ENCODE results near the gene ADCY2.

ADCY2 gene

DNA sequence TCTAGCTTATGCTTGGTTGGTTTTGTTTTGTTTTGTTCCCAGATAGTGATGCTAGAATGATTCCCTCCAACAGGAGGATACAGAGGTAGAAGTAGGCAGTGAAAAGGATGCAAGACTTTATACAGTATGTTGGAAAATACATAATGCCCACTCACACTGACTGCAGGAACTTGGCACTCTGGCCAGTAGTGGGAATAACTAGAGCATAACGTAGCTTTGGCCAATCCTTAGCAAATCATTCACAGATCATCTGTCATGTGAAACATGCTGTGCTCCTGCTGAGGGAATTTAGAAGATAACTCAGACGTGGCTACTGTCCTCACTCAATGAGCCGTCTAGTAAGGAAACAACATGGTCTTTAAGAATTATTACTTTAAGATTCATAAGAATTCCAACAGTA, 441.5 kb downstream of the ADCY2 start:
- no peak for DNase-seq (ENCODE audit: low read depth)
- H3K4me3 ChIP-seq (ENCODE audit: low read depth, low read length) = no peak overlapping the region
- TF ChIP-seq, protein P1, sequence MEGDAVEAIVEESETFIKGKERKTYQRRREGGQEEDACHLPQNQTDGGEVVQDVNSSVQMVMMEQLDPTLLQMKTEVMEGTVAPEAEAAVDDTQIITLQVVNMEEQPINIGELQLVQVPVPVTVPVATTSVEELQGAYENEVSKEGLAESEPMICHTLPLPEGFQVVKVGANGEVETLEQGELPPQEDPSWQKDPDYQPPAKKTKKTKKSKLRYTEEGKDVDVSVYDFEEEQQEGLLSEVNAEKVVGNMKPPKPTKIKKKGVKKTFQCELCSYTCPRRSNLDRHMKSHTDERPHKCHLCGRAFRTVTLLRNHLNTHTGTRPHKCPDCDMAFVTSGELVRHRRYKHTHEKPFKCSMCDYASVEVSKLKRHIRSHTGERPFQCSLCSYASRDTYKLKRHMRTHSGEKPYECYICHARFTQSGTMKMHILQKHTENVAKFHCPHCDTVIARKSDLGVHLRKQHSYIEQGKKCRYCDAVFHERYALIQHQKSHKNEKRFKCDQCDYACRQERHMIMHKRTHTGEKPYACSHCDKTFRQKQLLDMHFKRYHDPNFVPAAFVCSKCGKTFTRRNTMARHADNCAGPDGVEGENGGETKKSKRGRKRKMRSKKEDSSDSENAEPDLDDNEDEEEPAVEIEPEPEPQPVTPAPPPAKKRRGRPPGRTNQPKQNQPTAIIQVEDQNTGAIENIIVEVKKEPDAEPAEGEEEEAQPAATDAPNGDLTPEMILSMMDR (IDR thresholded peaks at IDR 0.05; ENCODE audit: control insufficient read depth, extremely low read depth, insufficient read depth) = no peak

DNA sequence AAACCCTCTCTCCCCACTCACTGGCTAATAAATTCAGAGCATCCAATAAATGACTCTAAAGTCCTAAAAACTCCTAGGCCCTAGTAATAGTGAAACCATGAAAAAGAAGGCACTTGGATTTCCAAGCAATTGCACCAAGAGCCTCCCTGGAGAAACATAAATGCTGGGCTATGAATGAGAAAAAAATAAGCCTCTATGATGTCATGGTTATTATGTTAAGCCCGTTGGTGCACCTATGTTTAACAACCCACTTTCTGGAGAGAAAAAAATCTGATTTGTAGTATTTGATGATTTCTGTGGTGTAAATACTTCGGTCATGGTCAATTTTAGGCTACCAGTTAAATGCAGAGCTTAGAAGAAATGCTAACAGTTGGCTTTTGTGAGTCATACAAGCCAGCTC, 446.6 kb downstream of the ADCY2 start:
- no peak for DNase-seq (ENCODE audit: low read depth)
- TF ChIP-seq, protein P1 (IDR thresholded peaks at IDR 0.05; ENCODE audit: control insufficient read depth, extremely low read depth, insufficient read depth) = no peak
- no peak overlapping the region for H3K4me3 ChIP-seq (ENCODE audit: low read depth, low read length)

DNA sequence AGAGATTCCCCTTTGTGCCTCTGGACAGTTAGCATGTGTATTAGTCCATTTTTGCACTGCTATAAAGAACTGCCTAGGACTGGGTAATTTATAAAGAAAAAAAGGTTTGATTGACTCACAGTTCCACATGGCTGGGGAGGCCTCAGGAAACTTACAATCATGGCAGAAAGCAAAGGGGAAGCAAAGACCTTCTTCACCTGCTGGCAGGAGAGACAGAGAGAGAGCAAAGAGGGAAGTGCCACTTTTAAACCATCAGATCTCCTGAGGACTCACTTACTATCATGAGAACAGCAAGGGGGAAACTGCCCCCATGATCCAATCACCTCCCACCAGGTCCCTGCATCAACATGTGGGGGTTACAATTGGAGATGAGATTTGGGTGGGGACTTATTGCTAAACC, 449.0 kb downstream of the ADCY2 start:
- TF ChIP-seq, protein P1 (IDR thresholded peaks at IDR 0.05; ENCODE audit: control insufficient read depth, extremely low read depth, insufficient read depth) = no peak
- no peak overlapping the region for H3K4me3 ChIP-seq (ENCODE audit: low read depth, low read length)
- no peak for DNase-seq (ENCODE audit: low read depth)

DNA sequence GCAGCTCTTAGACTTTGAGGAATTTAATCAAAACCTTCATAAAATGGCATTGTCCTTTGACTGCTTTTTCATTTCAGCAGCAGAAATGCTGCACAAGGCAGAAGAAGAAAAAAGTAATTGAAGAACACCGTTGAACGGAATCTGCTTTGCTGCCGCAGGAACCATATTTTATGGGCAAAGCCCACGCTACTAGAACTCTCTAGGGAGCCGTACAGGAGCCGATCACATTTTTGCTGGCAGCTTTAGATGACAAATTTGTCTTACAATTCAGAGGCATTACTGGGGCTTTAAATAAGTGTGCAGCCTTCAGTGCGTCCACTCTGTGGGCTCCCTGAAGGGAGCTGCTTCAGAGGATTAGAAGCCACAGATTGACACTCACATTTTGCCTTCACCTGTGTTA, 449.6 kb downstream of the ADCY2 start:
- no peak overlapping the region for H3K4me3 ChIP-seq (ENCODE audit: low read depth, low read length)
- no peak for DNase-seq (ENCODE audit: low read depth)
- TF ChIP-seq, protein P1 (IDR thresholded peaks at IDR 0.05; ENCODE audit: control insufficient read depth, extremely low read depth, insufficient read depth) = no peak

DNA sequence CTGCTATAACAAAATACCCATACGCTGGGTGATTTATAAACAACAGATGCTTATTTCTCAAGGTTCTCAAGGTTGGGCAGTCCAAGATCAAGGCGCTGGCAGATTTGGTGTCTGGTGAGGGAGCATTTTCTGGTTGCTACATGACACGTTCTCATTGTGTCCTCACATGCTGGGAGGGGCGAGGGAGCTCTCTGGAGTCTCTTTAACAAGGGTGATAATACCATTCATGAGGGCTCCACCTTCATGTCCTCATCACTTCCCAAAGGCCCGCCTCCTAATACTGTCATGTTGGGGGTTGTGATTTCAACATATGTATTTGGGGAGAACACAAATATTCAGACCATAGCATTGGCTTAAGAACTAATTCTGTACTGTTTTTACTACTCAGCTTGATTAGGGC, 450.4 kb downstream of the ADCY2 start:
- TF ChIP-seq, protein P1 (IDR thresholded peaks at IDR 0.05; ENCODE audit: control insufficient read depth, extremely low read depth, insufficient read depth) = no peak
- no peak for DNase-seq (ENCODE audit: low read depth)
- H3K4me3 ChIP-seq (ENCODE audit: low read depth, low read length) = no peak overlapping the region

DNA sequence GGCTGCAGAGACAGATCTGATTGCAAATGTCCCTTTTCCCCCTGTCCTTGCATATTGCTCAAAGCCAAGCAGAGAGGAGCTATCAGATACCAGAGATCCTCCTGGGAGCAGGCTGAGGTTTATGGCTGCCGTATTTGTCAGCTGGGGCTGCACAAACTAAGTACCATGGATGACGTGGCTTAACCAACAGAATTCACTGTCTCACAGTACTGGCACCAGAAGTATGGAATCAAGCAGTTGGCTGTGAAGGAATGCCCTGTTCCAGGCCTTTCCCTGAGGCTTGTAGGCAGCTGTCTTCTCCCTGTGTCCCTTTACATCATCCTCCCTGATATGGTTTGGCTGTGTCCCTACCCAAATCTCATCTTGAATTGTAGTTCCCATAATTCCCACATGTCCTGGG, 452.4 kb downstream of the ADCY2 start:
- no peak overlapping the region for H3K4me3 ChIP-seq (ENCODE audit: low read depth, low read length)
- DNase-seq (ENCODE audit: low read depth) = no peak
- TF ChIP-seq, protein P1 (IDR thresholded peaks at IDR 0.05; ENCODE audit: control insufficient read depth, extremely low read depth, insufficient read depth) = no peak

DNA sequence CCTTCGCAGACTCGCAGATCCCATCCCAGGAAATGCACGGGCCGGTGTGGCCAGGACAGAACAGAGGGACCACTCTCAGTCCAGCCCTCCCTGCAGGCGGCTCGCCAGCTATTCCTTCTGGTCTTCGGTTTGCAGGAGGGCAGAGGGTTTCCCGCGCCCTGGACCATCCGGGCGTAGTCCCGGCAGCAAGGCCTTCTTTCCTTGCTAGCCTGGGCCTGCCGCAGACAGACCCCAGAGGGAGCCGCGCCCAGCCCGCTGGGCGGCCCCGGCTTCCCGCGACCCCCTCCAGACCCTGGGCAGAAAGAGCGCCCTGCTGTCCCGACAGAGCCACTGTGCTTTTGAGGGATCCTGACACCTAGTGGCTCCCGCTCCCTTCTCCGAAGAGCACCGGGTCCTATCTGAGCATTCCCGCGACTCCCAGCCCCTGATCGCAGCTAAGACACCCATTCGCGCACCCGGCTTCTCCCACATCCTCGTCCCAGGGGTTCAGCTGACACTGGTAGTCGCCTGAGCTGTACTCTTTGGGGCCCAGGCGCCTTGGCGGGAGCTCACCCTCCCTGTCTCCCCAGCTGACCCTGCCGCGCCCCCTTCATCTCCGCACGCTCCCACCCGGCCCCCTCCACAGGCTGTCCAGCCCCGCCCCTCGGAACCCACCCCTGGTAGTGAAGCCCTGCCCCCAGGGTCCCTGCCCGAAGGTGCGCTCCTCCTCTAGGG, 453.9 kb downstream of the ADCY2 start:
- TF ChIP-seq, protein P1 (IDR thresholded peaks at IDR 0.05; ENCODE audit: control insufficient read depth, extremely low read depth, insufficient read depth) = no peak
- DNase-seq (ENCODE audit: low read depth) = no peak

More for the DNA sequence above, 453.9 kb downstream of the ADCY2 start:
- H3K4me3 ChIP-seq (ENCODE audit: low read depth, low read length) = no peak overlapping the region
